Loucy (cell line): ENCODE data around the gene FXYD2.

Source experiments
- EZH2phosphoT487 ChIP-seq: fragments of 200-600 bp; IDR thresholded peaks from 2 replicates; pipeline ENCODE4 v1.6.1; 2018; ENCODE audit warnings: antibody characterized with exemption, mild to moderate bottlenecking, moderate library complexity, borderline replicate concordance
- TF ChIP-seq, protein P1 (sequence below): fragments of 200-600 bp; sonication (generic); conservative IDR thresholded peaks from 2 replicates; pipeline ENCODE4 v1.5.1; 2014; ENCODE audit warnings: mild to moderate bottlenecking, antibody characterized with exemption, low read length

DNA sequence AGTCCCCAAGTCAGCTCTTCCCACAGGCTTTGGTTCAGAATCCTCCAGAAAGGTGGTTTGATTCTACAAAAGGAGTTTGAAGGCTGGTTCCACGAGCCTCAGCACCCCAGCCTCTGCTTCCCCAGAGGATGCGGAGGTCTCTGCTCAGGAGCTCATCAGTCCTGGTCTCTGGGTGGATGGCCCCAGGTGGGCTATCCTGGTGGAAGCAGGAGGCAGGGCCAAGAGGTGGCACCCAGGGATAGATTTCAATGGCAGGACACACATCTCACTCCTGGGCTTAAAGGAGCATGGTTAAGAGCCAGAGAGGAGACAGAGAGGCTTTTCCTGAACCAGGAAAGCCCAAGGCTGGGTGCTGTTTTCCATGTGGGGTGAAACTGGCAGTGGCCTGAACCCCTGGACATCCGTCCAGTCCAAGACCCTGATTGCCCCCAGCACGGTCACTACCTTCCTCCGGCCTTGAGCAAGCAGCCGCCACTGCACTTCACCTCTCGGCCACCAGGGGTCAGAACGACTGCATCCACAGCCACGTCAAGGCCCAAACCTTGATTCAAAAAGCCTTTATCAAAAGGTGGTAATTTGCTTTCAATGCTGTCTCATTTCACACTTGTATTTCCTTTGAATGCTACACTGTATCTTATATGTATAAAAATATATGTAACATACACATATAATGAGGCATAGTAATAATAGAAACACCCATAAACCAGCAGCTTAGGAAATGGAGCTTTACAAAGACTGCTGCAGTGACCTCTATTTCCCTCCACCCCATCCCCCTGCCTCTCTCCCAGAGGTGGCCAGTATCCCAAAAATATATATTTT, 19.3 kb upstream of the FXYD2 start:
- TF ChIP-seq, protein P1, sequence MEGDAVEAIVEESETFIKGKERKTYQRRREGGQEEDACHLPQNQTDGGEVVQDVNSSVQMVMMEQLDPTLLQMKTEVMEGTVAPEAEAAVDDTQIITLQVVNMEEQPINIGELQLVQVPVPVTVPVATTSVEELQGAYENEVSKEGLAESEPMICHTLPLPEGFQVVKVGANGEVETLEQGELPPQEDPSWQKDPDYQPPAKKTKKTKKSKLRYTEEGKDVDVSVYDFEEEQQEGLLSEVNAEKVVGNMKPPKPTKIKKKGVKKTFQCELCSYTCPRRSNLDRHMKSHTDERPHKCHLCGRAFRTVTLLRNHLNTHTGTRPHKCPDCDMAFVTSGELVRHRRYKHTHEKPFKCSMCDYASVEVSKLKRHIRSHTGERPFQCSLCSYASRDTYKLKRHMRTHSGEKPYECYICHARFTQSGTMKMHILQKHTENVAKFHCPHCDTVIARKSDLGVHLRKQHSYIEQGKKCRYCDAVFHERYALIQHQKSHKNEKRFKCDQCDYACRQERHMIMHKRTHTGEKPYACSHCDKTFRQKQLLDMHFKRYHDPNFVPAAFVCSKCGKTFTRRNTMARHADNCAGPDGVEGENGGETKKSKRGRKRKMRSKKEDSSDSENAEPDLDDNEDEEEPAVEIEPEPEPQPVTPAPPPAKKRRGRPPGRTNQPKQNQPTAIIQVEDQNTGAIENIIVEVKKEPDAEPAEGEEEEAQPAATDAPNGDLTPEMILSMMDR = peak; percentile 99
- TF ChIP-seq EZH2phosphoT487 = no peak
